Lower leg skin (tissue), 4 donors: Measurements from ENCODE around the gene APOC4. TPM values are rescaled to one million over a fixed set of nuclear protein-coding genes. Genes with fewer than 3 reads are reported as not detected.

Experiments used
- DNase-seq, 2 donors: peaks; one replicate each; pipeline ENCODE4 v3.0.0-alpha.2; 2019; ENCODE audit warnings: low spot score in 2 of 2
- H3K4me3 ChIP-seq: fragments of 200-600 bp; sonication (generic); 2 replicates; pipeline ENCODE4 v1.5.1; 2017; ENCODE audit warnings: mild to moderate bottlenecking, low read depth; ENCODE audit not compliant: poor library complexity, severe bottlenecking
- CTCF ChIP-seq, 3 donors: fragments of 450-650 bp; IDR thresholded peaks; one replicate each; pipeline ENCODE4 v1.5.1; 2016; ENCODE audit warnings: antibody characterized with exemption in 3 of 3, mild to moderate bottlenecking in 3 of 3, moderate library complexity in 2 of 3
- POLR2A ChIP-seq, 2 donors: fragments of 450-650 bp; IDR thresholded peaks; one replicate each; pipeline ENCODE4 v1.6.1; 2016 to 2017; ENCODE audit warnings: antibody characterized with exemption in 2 of 2, mild to moderate bottlenecking in 1 of 2, moderate library complexity in 1 of 2
- WGBS, 2 donors: methylation state at CpG; one replicate each; pipeline ENCODE4 v1.1.5; 2018; 5-methylcytosine and 5-hydroxymethylcytosine counted together
- intact Hi-C: fragments of 100-400 bp; cut with DNase I; formaldehyde crosslinking; loops from one replicate; pipeline ENCODE4 v1.15.0; 2023; ENCODE audit warnings: low total_unique reads
- total RNA-seq, 4 donors: library from RNA; depleted of rRNA; stranded (reverse); fragments of >200 nt; gene quantifications; one replicate each; pipeline ENCODE4 v1.1.0, GENCODE V29; 2016

Gene APOC4
- total RNA-seq, 4 donors from 2014 or later: not detected

GRCh38 chr19:44897835-44898234 lies 44.2 kb upstream of the APOC4 start:
- intact Hi-C loops: no loop called here
- H3K4me3 ChIP-seq: no peak overlapping the region
- TF ChIP-seq POLR2A (IDR thresholded peaks at IDR 0.05): no peak
- no peak for TF ChIP-seq CTCF (IDR thresholded peaks at IDR 0.05)
- DNase-seq: no peak
- 81 to 84% methylated on average over 8 of the region's 8 CpGs for WGBS, 2 donors

- TF ChIP-seq POLR2A (IDR thresholded peaks at IDR 0.05): no peak
- no peak for TF ChIP-seq CTCF (IDR thresholded peaks at IDR 0.05)
- intact Hi-C loops: loop anchor here (5.0 to 10.0 kb wide), 2 partner anchors 52 to 424 kb away; partner anchors contain the start of gene CKM
- WGBS, 2 donors: 93 to 96% methylated on average over 17 to 19 of the region's 19 CpGs
Observed at GRCh38 chr19:44900328-44901244, 41.5 kb upstream of the APOC4 start.

DNA sequence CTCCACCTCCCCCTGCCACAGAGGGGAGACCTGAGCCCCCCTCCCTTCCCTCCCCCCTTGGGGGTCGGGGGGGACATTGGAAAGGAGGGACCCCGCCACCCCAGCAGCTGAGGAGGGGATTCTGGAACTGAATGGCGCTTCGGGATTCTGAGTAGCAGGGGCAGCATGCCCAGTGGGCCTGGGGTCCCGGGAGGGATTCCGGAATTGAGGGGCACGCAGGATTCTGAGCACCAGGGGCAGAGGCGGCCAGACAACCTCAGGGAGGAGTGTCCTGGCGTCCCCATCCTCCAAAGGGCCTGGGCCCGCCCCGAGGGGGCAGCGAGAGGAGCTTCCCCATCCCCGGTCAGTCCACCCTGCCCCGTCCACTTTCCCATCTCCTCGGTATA lies 38.8 kb upstream of the APOC4 start:
- intact Hi-C loops: loop anchor here (5.0 to 10.0 kb wide), 2 partner anchors 49 to 422 kb away; partner anchors contain the start of gene CKM
- no peak for TF ChIP-seq POLR2A (IDR thresholded peaks at IDR 0.05)
- no peak for TF ChIP-seq CTCF (IDR thresholded peaks at IDR 0.05)
- whole genome bisulfite sequencing, 2 donors: 71 to 76% methylated on average over 15 of the region's 15 CpGs
- DNase-seq: no peak
- H3K4me3 ChIP-seq: no peak overlapping the region

More at GRCh38 chr19:44900328-44901244, 41.5 kb upstream of the APOC4 start:
- DNase-seq: no peak
- no peak overlapping the region for H3K4me3 ChIP-seq

DNA sequence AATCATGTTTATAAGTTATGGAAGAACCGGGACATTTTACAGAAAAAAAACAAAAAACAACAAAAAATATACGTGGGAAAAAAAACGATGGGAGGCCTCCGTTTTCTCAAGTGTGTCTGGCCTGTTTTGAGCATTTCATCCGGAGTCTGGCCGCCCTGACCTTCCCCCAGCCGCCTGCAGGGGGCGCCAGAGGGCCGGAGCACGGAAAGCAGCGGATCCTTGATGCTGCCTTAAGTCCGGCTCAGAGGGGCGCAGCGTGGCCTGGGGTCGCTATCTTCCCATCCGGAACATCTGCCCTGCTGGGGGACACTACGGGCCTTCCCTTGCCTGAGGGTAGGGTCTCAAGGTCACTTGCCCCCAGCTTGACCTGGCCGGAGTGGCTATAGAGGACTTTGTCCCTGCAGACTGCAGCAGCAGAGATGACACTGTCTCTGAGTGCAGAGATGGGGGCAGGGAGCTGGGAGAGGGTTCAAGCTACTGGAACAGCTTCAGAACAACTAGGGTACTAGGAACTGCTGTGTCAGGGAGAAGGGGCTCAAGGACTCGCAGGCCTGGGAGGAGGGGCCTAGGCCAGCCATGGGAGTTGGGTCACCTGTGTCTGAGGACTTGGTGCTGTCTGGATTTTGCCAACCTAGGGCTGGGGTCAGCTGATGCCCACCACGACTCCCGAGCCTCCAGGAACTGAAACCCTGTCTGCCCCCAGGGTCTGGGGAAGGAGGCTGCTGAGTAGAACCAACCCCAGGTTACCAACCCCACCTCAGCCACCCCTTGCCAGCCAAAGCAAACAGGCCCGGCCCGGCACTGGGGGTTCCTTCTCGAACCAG lies 38.2 kb upstream of the APOC4 start:
- DNase-seq: peak; percentile 68 to 96
- 12 to 13% methylated on average over 22 to 24 of the region's 24 CpGs for WGBS, 2 donors
- intact Hi-C loops: loop anchor here (5.0 to 10.0 kb wide), 2 partner anchors 48 to 421 kb away; partner anchors contain the start of gene CKM
- H3K4me3 ChIP-seq: no peak overlapping the region
- no peak for TF ChIP-seq POLR2A (IDR thresholded peaks at IDR 0.05)
- TF ChIP-seq CTCF (IDR thresholded peaks at IDR 0.05): peak in 2 of 3 donors; percentile 81 to 96

- H3K4me3 ChIP-seq: no peak overlapping the region
- WGBS, 2 donors: 57 to 62% methylated on average over 12 of the region's 12 CpGs
- no peak for TF ChIP-seq CTCF (IDR thresholded peaks at IDR 0.05)
- no peak for TF ChIP-seq POLR2A (IDR thresholded peaks at IDR 0.05)
- intact Hi-C loops: loop anchor here (5.0 to 10.0 kb wide), 2 partner anchors 48 to 420 kb away; partner anchors contain the start of gene CKM
- no peak for DNase-seq
Observed at GRCh38 chr19:44904426-44904994, 37.5 kb upstream of the APOC4 start.
